IPS-18a (cell line): ENCODE data around the gene SMARCD1.

ENCODE experiments used
- H3K27ac ChIP-seq: one replicate; pipeline ENCODE4 v1.5.1; 2013; ENCODE audit warnings: low read length
- H3K27me3 ChIP-seq: one replicate; pipeline ENCODE4 v1.6.1; 2013; ENCODE audit warnings: mild to moderate bottlenecking, low read length; ENCODE audit not compliant: control insufficient read depth, insufficient read depth
- H3K36me3 ChIP-seq: one replicate; pipeline ENCODE4 v1.6.1; 2013; ENCODE audit warnings: low read depth, low read length; ENCODE audit not compliant: control insufficient read depth
- H3K4me1 ChIP-seq: one replicate; pipeline ENCODE4 v1.6.1; 2013; ENCODE audit warnings: low read depth, low read length; ENCODE audit not compliant: control insufficient read depth
- H3K4me3 ChIP-seq: one replicate; pipeline ENCODE4 v1.5.1; 2013; ENCODE audit warnings: low read length
- H3K9ac ChIP-seq: one replicate; pipeline ENCODE4 v1.6.1; 2013; ENCODE audit warnings: mild to moderate bottlenecking, low read length, moderate library complexity
- H3K9me3 ChIP-seq: one replicate; pipeline ENCODE4 v1.6.1; 2013; ENCODE audit warnings: low read depth, low read length; ENCODE audit not compliant: control insufficient read depth

Gene SMARCD1

GRCh38 chr12:50049254-50050118, 35.7 kb upstream of the SMARCD1 start:
- Histone ChIP-seq H3K27ac (no peak overlapping the region), H3K27me3 (peaks cover 51% of the 10 kb centered on the region), H3K9ac (no peak overlapping the region), H3K4me3 (no peak overlapping the region), H3K36me3 (no peaks in the 10 kb centered on the region), H3K9me3 (no peaks in the 10 kb centered on the region), H3K4me1 (peaks cover 6% of the 10 kb centered on the region)

DNA sequence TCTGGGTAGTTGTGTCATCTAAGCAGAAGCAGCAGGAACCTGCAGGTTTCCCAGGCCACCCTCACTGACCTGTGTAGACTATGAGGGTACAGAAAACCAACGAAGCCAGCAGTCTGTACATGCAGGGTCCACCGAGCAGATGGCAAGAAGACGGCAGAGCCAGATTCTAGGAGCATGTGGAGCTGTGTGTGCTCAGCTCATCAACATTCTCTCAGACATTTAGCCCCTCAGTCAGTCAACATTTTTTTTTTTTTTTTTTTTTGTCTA, 35.1 kb upstream of the SMARCD1 start:
- Histone ChIP-seq H3K4me1 (peaks cover 6% of the 10 kb centered on the region), H3K27ac (no peak overlapping the region), H3K9me3 (no peaks in the 10 kb centered on the region), H3K9ac (peak overlapping the region; percentile 24), H3K4me3 (peak overlapping the region; percentile 53), H3K27me3 (peaks cover 51% of the 10 kb centered on the region), H3K36me3 (no peaks in the 10 kb centered on the region)

DNA sequence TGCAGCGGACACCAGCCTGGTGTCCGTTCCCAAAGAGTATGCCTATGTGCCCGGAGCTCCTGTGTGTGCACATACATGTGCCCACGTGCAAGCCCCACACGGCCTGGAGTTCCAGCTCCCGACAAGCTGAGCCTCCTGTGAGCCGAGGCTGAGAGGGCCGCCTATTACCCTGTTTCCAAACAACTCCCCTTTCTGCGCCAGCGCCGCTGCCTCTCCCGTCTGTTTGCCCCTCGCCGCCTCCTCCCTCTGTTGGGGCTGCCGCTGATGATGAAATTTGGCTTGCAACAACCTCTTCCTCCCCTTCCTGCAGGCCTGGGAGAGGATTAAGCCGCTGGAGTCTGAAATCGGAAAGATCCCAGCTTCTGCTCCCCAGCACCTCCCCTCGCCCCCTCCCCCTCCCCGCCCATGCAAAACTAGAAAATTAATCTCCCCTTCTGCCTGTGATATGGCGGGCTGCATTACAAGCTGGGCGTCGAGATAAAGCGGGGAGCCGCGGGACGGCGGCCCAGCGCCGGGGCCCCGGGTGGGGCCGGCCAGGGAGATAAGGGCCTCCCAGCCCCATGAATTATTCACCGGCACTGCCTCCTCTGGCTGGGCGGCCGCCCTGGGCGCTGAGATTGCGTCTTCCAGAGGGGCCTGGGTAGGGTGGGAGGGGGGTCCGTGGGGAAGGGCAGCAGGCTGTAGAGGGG, 34.6 kb upstream of the SMARCD1 start:
- Histone ChIP-seq H3K27ac (no peak overlapping the region), H3K36me3 (no peaks in the 10 kb centered on the region), H3K9ac (peak overlapping the region; percentile 24), H3K27me3 (peaks cover 56% of the 10 kb centered on the region), H3K4me3 (peak overlapping the region; percentile 53), H3K9me3 (no peaks in the 10 kb centered on the region), H3K4me1 (peaks cover 7% of the 10 kb centered on the region)

GRCh38 chr12:50051101-50051806, 33.9 kb upstream of the SMARCD1 start:
- peak overlapping the region; percentile 53 for H3K4me3 ChIP-seq
- H3K9ac ChIP-seq, result peak overlapping the region; percentile 24
- H3K27ac ChIP-seq, result no peak overlapping the region

DNA sequence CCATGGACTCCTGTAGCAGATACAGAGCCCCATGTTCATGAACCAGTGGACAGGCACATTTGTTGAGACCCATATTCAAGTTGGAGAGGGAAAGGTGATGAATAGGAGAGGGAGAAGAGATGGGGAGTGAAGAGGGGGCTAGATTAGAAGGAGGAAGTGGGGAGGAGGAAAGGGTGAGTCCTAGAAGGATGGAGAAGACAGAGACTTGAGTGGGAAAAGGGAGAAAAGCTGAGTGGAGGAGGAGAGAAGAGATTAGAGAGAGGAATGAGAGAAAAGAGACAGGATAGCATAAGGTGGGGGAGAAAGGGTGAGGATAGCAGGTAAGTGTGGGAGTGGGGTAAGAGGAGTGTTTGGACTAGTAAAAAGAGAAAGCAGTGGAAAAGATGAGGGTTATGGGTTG, 32.6 kb upstream of the SMARCD1 start:
- no peak overlapping the region for H3K27ac ChIP-seq
- H3K4me3 ChIP-seq, result no peak overlapping the region
- H3K9me3 ChIP-seq, result no peaks in the 10 kb centered on the region
- peaks cover 74% of the 10 kb centered on the region for H3K27me3 ChIP-seq
- peaks cover 15% of the 10 kb centered on the region for H3K4me1 ChIP-seq
- H3K9ac ChIP-seq, result no peak overlapping the region
- H3K36me3 ChIP-seq, result no peaks in the 10 kb centered on the region

More at GRCh38 chr12:50051101-50051806, 33.9 kb upstream of the SMARCD1 start:
- no peaks in the 10 kb centered on the region for H3K9me3 ChIP-seq
- no peaks in the 10 kb centered on the region for H3K36me3 ChIP-seq
- H3K4me1 ChIP-seq, result peaks cover 12% of the 10 kb centered on the region
- peaks cover 63% of the 10 kb centered on the region for H3K27me3 ChIP-seq

- Histone ChIP-seq H3K4me3 (no peak overlapping the region), H3K9me3 (no peaks in the 10 kb centered on the region), H3K4me1 (peaks cover 15% of the 10 kb centered on the region), H3K36me3 (no peaks in the 10 kb centered on the region), H3K27me3 (peaks cover 76% of the 10 kb centered on the region), H3K9ac (no peak overlapping the region), H3K27ac (no peak overlapping the region)
These were observed 32.2 kb upstream of the SMARCD1 start for GRCh38 chr12:50052964-50053363.

- Histone ChIP-seq H3K36me3 (no peaks in the 10 kb centered on the region), H3K4me1 (peaks cover 15% of the 10 kb centered on the region), H3K9ac (no peak overlapping the region), H3K27me3 (peaks cover 82% of the 10 kb centered on the region), H3K9me3 (no peaks in the 10 kb centered on the region), H3K27ac (no peak overlapping the region), H3K4me3 (no peak overlapping the region)
These were observed 31.6 kb upstream of the SMARCD1 start for GRCh38 chr12:50053583-50053982.

GRCh38 chr12:50055831-50056638, 29.1 kb upstream of the SMARCD1 start:
- H3K36me3 ChIP-seq, result no peaks in the 10 kb centered on the region
- peaks cover 77% of the 10 kb centered on the region for H3K27me3 ChIP-seq
- H3K9me3 ChIP-seq, result no peaks in the 10 kb centered on the region
- peak overlapping the region; percentile 5 for H3K9ac ChIP-seq
- H3K4me1 ChIP-seq, result peaks cover 15% of the 10 kb centered on the region
- no peak overlapping the region for H3K27ac ChIP-seq
- peak overlapping the region; percentile 65 for H3K4me3 ChIP-seq

GRCh38 chr12:50056639-50056976, 28.5 kb upstream of the SMARCD1 start:
- H3K27me3 ChIP-seq, result peaks cover 71% of the 10 kb centered on the region
- H3K9ac ChIP-seq, result no peak overlapping the region
- no peaks in the 10 kb centered on the region for H3K36me3 ChIP-seq
- H3K4me1 ChIP-seq, result peaks cover 11% of the 10 kb centered on the region
- peak overlapping the region; percentile 65 for H3K4me3 ChIP-seq
- H3K27ac ChIP-seq, result no peak overlapping the region
- H3K9me3 ChIP-seq, result no peaks in the 10 kb centered on the region

DNA sequence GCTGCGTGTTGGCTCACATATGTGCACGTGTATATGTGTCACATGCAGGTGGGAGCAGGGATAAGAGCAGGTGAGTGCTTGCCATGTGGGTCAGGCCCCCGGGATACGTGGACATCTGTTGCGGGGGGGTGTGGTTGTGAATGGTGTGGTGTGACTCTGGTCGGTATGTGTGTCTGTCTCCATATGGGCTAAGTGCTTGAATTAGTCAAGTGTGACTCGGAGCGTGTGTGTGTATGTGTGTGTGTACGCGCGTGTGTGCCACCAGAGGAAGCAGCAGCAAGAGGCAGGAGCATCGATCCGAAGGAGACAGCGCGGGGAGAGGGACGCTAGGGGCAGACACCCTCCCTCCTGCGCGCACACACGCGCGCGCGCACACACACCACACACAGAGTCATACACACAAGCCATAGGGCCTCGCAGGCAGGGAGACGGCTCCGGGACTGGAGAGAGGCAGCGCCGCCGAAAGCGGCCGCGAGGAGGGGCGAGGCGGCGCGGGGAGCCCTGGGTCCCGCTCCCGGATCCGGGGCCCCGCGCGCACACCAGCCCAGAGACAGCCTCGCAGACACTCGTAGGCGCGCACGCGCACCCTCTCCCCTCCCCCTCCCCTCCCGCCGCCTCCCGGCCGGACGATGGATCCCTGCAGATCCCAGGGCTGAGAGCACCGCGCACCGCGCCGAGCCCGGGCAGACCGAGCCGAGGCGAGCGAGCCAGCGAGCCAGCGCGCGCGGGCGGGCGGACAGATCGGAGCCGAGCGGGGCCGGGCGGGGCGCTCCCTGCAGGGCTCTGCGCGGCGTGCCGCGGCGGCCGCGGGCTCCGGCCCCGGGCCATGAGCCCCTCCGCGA, 27.9 kb upstream of the SMARCD1 start, which contains the start of gene ASIC1:
ASIC1 (plus strand) TSS at position 597 of the 842 bp plus-strand sequence. CDS start 1,171 bp downstream, outside the sequence.
- Histone ChIP-seq H3K27me3 (peaks cover 65% of the 10 kb centered on the region), H3K9ac (no peak within 1 kb of the TSS), H3K27ac (no peak within 1 kb of the TSS), H3K4me1 (peaks cover 10% of the 10 kb centered on the region), H3K4me3 (peak within 1 kb of the TSS; percentile 65), H3K9me3 (no peaks in the 10 kb centered on the region), H3K36me3 (no peaks in the 10 kb centered on the region)
